Measurements from ENCODE around the gene PRXL2A. TPM values are rescaled to one million over a fixed set of nuclear protein-coding genes. Genes with fewer than 3 reads are reported as not detected.

The PRXL2A gene
- total and polyA plus RNA-seq, 2 experiments from 2014 or later = 166 to 222 TPM

- H3K79me2 ChIP-seq = peaks cover 59% of the 10 kb centered on the region
- H3K36me3 ChIP-seq (replicated peaks; ENCODE audit: insufficient read depth, low read depth) = no peaks in the 10 kb centered on the region
- H3K4me1 ChIP-seq (ENCODE audit: insufficient read depth) = peaks cover 64% of the 10 kb centered on the region
- H4K20me1 ChIP-seq (ENCODE audit: insufficient read depth, poor library complexity, severe bottlenecking) = no peaks in the 10 kb centered on the region
- H3K4me3 ChIP-seq = no peak overlapping the region
- 57% methylated on average over 5 of the region's 5 CpGs for WGBS (ENCODE audit: low lambda C conversion rate, missing lambda C conversion rate)
- DNase-seq (ENCODE audit: low spot score) = peak; percentile 4
- TF ChIP-seq EZH2phosphoT487 (IDR thresholded peaks at IDR 0.05; ENCODE audit: low read depth, severe bottlenecking, unreplicated experiment) = no peak
- TF ChIP-seq, protein P1, sequence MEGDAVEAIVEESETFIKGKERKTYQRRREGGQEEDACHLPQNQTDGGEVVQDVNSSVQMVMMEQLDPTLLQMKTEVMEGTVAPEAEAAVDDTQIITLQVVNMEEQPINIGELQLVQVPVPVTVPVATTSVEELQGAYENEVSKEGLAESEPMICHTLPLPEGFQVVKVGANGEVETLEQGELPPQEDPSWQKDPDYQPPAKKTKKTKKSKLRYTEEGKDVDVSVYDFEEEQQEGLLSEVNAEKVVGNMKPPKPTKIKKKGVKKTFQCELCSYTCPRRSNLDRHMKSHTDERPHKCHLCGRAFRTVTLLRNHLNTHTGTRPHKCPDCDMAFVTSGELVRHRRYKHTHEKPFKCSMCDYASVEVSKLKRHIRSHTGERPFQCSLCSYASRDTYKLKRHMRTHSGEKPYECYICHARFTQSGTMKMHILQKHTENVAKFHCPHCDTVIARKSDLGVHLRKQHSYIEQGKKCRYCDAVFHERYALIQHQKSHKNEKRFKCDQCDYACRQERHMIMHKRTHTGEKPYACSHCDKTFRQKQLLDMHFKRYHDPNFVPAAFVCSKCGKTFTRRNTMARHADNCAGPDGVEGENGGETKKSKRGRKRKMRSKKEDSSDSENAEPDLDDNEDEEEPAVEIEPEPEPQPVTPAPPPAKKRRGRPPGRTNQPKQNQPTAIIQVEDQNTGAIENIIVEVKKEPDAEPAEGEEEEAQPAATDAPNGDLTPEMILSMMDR (IDR thresholded peaks at IDR 0.05; ENCODE audit: poor library complexity) = no peak
- no peak for TF ChIP-seq EZH2 (IDR thresholded peaks at IDR 0.05; ENCODE audit: borderline replicate concordance)
- H3K9me2 ChIP-seq (replicated peaks; ENCODE audit: insufficient read depth) = no peaks in the 10 kb centered on the region
- H3K9me3 ChIP-seq (ENCODE audit: low read depth) = no peaks in the 10 kb centered on the region
- H2AFZ ChIP-seq = no peak overlapping the region
- H3K27ac ChIP-seq = peak overlapping the region; percentile 94
- peak overlapping the region; percentile 86 for H3K4me2 ChIP-seq
- H3K27me3 ChIP-seq = no peaks in the 10 kb centered on the region
Measured at GRCh38 chr10:80410578-80411145, 2.3 kb downstream of the PRXL2A start.

GRCh38 chr10:80411267-80411668 is 2.9 kb downstream of the PRXL2A start:
- no peaks in the 10 kb centered on the region for H3K9me2 ChIP-seq (replicated peaks; ENCODE audit: insufficient read depth)
- 54% methylated on average over 2 of the region's 2 CpGs for WGBS (ENCODE audit: low lambda C conversion rate, missing lambda C conversion rate)
- no peak overlapping the region for H2AFZ ChIP-seq
- peak overlapping the region; percentile 94 for H3K27ac ChIP-seq
- H3K4me3 ChIP-seq = no peak overlapping the region
- H3K9me3 ChIP-seq (ENCODE audit: low read depth) = no peaks in the 10 kb centered on the region
- no peaks in the 10 kb centered on the region for H3K27me3 ChIP-seq
- no peaks in the 10 kb centered on the region for H3K36me3 ChIP-seq (replicated peaks; ENCODE audit: insufficient read depth, low read depth)
- no peaks in the 10 kb centered on the region for H4K20me1 ChIP-seq (ENCODE audit: insufficient read depth, poor library complexity, severe bottlenecking)
- TF ChIP-seq EZH2 (IDR thresholded peaks at IDR 0.05; ENCODE audit: borderline replicate concordance) (no peak), EZH2phosphoT487 (IDR thresholded peaks at IDR 0.05; ENCODE audit: low read depth, severe bottlenecking, unreplicated experiment) (no peak)
- TF ChIP-seq, protein P1 (IDR thresholded peaks at IDR 0.05; ENCODE audit: poor library complexity) = no peak
- peaks cover 63% of the 10 kb centered on the region for H3K79me2 ChIP-seq
- DNase-seq (ENCODE audit: low spot score) = peak; percentile 60
- peaks cover 70% of the 10 kb centered on the region for H3K4me1 ChIP-seq (ENCODE audit: insufficient read depth)
- peak overlapping the region; percentile 86 for H3K4me2 ChIP-seq

DNA sequence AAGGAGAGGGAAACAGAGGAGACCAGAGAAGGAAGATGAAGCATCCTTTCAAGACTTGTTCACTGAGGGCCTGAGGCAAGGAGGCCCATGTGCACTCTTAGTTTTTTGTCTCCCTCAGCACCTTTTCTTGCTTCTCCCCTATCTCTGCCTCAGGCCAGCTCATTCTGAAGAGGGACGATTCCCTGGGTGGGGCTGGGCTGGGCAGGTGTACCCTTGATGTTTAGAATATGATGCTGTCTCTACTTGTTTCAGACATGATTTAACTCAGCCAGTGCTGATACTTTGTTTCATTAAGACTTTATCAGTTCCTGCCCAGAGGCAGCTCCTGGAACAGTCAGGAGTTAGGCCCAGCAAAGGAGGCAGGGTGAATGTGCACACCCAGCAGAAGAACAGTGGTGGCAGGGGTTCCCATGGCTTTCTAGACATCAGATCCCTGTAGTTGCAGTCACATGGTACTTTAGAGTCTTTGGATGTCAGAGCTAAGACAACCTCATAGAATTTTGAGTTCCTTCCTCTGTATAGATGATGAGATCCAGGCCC is 3.4 kb downstream of the PRXL2A start:
- H3K4me3 ChIP-seq = no peak overlapping the region
- peaks cover 66% of the 10 kb centered on the region for H3K79me2 ChIP-seq
- TF ChIP-seq EZH2phosphoT487 (IDR thresholded peaks at IDR 0.05; ENCODE audit: low read depth, severe bottlenecking, unreplicated experiment) (no peak), EZH2 (IDR thresholded peaks at IDR 0.05; ENCODE audit: borderline replicate concordance) (no peak)
- TF ChIP-seq, protein P1 (IDR thresholded peaks at IDR 0.05; ENCODE audit: poor library complexity) = no peak
- WGBS (ENCODE audit: low lambda C conversion rate, missing lambda C conversion rate) = 67% methylated on average over 1 of the region's 1 CpG
- peaks cover 75% of the 10 kb centered on the region for H3K4me1 ChIP-seq (ENCODE audit: insufficient read depth)
- no peak for DNase-seq (ENCODE audit: low spot score)
- H3K27ac ChIP-seq = peak overlapping the region; percentile 94
- no peaks in the 10 kb centered on the region for H3K9me2 ChIP-seq (replicated peaks; ENCODE audit: insufficient read depth)
- H2AFZ ChIP-seq = no peak overlapping the region
- no peaks in the 10 kb centered on the region for H3K36me3 ChIP-seq (replicated peaks; ENCODE audit: insufficient read depth, low read depth)
- peak overlapping the region; percentile 86 for H3K4me2 ChIP-seq
- H3K27me3 ChIP-seq = no peaks in the 10 kb centered on the region
- no peaks in the 10 kb centered on the region for H3K9me3 ChIP-seq (ENCODE audit: low read depth)
- no peaks in the 10 kb centered on the region for H4K20me1 ChIP-seq (ENCODE audit: insufficient read depth, poor library complexity, severe bottlenecking)

All from hepatocyte (in vitro differentiated cells).